B cell (primary cell): ENCODE results near the gene POU4F3.

Experiments
- EZH2 ChIP-seq: IDR thresholded peaks from 2 replicates; pipeline ENCODE4 v1.6.1; 2012; ENCODE audit warnings: borderline replicate concordance, low read depth, mild to moderate bottlenecking, moderate library complexity, low read length; ENCODE audit not compliant: insufficient read depth, poor library complexity, severe bottlenecking
- TF ChIP-seq, protein P1 (sequence below): fragments of 200-600 bp; IDR thresholded peaks from one replicate; pipeline ENCODE4 v1.8.0; 2022; ENCODE audit warnings: antibody characterized with exemption, mild to moderate bottlenecking

DNA sequence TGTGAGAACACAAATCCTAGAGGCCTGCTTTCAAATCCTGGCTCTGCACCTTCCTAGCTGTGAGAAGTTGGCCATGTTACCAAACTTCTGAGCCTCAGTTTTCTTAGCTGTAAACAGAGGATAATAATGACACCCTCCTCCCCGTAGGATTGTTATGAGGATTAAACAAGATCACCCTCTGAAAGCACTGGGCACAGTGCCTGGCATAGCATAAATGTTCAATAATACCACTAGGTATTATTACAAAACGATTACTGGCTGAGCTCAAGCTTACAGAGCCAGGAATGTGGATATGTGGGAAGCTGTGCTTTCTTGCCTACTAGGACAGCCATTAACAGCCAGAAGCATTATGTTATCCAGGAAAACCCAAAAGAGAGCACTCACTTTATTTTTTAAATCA, 30.8 kb upstream of the POU4F3 start:
- TF ChIP-seq, protein P1, sequence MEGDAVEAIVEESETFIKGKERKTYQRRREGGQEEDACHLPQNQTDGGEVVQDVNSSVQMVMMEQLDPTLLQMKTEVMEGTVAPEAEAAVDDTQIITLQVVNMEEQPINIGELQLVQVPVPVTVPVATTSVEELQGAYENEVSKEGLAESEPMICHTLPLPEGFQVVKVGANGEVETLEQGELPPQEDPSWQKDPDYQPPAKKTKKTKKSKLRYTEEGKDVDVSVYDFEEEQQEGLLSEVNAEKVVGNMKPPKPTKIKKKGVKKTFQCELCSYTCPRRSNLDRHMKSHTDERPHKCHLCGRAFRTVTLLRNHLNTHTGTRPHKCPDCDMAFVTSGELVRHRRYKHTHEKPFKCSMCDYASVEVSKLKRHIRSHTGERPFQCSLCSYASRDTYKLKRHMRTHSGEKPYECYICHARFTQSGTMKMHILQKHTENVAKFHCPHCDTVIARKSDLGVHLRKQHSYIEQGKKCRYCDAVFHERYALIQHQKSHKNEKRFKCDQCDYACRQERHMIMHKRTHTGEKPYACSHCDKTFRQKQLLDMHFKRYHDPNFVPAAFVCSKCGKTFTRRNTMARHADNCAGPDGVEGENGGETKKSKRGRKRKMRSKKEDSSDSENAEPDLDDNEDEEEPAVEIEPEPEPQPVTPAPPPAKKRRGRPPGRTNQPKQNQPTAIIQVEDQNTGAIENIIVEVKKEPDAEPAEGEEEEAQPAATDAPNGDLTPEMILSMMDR = no peak
- TF ChIP-seq EZH2 = no peak
